Type B pancreatic cell (in vitro differentiated cells): ENCODE results near the gene CARD9. TPM values are rescaled to one million over a fixed set of nuclear protein-coding genes. Genes with fewer than 3 reads are reported as not detected.

Experiments used
- DNase-seq: peaks from one replicate; pipeline ENCODE4 v3.0.0; 2021; ENCODE audit warnings: mixed read lengths; ENCODE audit not compliant: unreplicated experiment; ENCODE audit errors: extremely low spot score
- H3K27ac Mint-ChIP-seq: 2 replicates; pipeline ENCODE4 v1.8.0; 2021; ENCODE audit warnings: mild to moderate bottlenecking, mixed read lengths
- H3K27me3 Mint-ChIP-seq: 2 replicates; pipeline ENCODE4 v1.8.0; 2021; ENCODE audit warnings: mixed read lengths
- H3K36me3 Mint-ChIP-seq: 2 replicates; pipeline ENCODE4 v1.8.0; 2021; ENCODE audit warnings: mixed read lengths
- H3K4me1 Mint-ChIP-seq: one replicate; pipeline ENCODE4 v1.8.0; 2021; ENCODE audit warnings: mixed read lengths; ENCODE audit not compliant: unreplicated experiment
- H3K4me3 Mint-ChIP-seq: 2 replicates; pipeline ENCODE4 v1.8.0; 2021; ENCODE audit warnings: mild to moderate bottlenecking, mixed read lengths
- H3K9me3 Mint-ChIP-seq: 2 replicates; pipeline ENCODE4 v1.8.0; 2021; ENCODE audit warnings: mixed read lengths
- total RNA-seq: library from RNA; stranded (reverse); gene quantifications from 2 replicates; pipeline ENCODE4 v1.2.1, GENCODE V29; 2021; ENCODE audit warnings: low replicate concordance
- TF ChIP-seq, protein P1 (sequence below): fragments of 200-600 bp; sonication (generic); conservative IDR thresholded peaks from 2 replicates; pipeline ENCODE4 v1.5.0; 2021; ENCODE audit warnings: antibody characterized with exemption, mild to moderate bottlenecking

The CARD9 gene
- total RNA-seq, 1 donor from 2014 or later: 2.6 TPM

DNA sequence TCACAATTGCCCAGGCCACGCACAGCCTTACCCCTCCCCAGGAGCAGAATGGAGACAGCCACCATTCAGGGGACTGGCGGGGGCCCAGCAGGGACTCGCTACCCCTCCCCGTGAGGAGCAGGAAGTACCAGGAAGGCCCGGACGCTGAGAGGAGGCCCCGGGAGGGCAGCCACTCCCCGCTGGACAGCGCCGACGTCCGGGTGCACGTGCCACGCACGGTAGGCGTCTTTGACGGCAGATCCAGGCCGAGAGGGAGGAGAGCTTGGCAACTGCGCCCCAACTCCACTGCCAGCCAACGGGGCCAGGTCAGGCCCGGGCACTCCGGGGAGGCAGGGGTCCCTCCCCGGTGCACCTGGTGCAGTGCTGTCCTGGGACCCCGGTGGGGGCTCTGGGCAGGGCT, 23.9 kb downstream of the CARD9 start:
- no peak for DNase-seq
- Mint-ChIP-seq H3K27ac (no peak overlapping the region), H3K4me3 (no peak overlapping the region), H3K36me3 (no peaks in the 10 kb centered on the region), H3K4me1 (no peaks in the 10 kb centered on the region), H3K27me3 (no peaks in the 10 kb centered on the region), H3K9me3 (no peaks in the 10 kb centered on the region)
- TF ChIP-seq, protein P1, sequence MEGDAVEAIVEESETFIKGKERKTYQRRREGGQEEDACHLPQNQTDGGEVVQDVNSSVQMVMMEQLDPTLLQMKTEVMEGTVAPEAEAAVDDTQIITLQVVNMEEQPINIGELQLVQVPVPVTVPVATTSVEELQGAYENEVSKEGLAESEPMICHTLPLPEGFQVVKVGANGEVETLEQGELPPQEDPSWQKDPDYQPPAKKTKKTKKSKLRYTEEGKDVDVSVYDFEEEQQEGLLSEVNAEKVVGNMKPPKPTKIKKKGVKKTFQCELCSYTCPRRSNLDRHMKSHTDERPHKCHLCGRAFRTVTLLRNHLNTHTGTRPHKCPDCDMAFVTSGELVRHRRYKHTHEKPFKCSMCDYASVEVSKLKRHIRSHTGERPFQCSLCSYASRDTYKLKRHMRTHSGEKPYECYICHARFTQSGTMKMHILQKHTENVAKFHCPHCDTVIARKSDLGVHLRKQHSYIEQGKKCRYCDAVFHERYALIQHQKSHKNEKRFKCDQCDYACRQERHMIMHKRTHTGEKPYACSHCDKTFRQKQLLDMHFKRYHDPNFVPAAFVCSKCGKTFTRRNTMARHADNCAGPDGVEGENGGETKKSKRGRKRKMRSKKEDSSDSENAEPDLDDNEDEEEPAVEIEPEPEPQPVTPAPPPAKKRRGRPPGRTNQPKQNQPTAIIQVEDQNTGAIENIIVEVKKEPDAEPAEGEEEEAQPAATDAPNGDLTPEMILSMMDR: no peak

DNA sequence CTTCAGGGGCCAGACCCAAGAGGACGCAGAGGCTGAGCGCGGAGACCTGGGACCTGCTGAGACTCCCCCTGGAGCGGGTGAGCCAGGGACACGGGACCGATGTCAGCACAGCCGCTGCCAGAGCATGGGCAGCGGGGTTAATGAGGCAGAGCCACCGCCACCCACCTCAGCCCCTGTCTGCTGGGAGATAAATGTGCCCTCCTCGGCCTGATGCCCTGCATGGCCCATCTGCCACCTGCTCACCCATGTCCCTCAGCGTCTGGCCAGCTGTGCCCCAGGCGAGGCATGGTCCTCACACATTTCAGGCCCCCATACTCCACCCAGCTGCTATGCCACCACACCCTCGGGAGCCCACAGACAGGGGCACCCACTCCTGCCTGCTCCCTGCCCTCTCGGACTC, 24.8 kb downstream of the CARD9 start:
- no peak overlapping the region for H3K4me3 Mint-ChIP-seq
- no peaks in the 10 kb centered on the region for H3K27me3 Mint-ChIP-seq
- TF ChIP-seq, protein P1: no peak
- no peak overlapping the region for H3K27ac Mint-ChIP-seq
- H3K9me3 Mint-ChIP-seq: no peaks in the 10 kb centered on the region
- DNase-seq: no peak
- H3K36me3 Mint-ChIP-seq: no peaks in the 10 kb centered on the region
- H3K4me1 Mint-ChIP-seq: no peaks in the 10 kb centered on the region

DNA sequence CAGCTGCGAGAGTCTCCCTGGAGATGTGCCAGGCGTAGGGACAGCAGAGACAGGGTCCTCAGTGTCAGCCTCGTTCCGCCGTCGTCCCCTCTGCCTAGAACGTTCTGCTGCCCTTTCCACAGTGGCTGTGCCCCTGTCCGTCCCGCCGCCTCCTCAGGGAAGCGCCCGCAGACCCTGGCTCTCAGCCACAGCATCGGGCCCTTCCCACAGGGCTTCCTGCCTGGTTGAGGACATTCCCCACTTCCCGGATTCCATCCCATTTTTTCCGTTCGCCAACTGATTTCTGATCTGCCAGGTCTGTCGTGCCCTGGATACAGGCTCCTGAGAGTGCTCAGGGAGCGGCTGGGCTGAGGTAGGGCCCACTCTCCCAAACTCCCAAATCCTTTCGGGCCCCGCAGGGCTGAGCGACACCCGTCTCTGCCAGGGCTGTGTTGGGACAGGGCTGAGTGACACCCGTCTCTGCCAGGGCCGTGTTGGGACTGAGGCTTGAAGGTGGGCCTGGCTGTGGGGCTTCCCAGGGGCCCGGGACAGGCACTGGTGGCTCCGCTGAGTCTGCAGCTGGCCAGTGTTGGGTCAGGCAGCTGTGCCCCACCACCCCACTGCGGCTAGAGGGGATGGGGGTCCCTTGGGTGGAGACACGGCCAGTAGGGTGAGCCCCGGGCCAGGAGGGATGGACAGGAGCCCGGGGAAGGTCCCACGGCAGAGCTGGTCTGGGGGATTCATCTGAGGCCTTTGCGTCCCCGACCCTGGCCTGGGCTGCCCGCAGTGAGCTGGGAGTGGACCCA, 25.8 kb downstream of the CARD9 start:
- Mint-ChIP-seq H3K9me3 (no peaks in the 10 kb centered on the region), H3K27ac (no peak overlapping the region), H3K4me1 (no peaks in the 10 kb centered on the region), H3K4me3 (no peak overlapping the region), H3K36me3 (no peaks in the 10 kb centered on the region), H3K27me3 (no peaks in the 10 kb centered on the region)
- no peak for DNase-seq
- TF ChIP-seq, protein P1: no peak

DNA sequence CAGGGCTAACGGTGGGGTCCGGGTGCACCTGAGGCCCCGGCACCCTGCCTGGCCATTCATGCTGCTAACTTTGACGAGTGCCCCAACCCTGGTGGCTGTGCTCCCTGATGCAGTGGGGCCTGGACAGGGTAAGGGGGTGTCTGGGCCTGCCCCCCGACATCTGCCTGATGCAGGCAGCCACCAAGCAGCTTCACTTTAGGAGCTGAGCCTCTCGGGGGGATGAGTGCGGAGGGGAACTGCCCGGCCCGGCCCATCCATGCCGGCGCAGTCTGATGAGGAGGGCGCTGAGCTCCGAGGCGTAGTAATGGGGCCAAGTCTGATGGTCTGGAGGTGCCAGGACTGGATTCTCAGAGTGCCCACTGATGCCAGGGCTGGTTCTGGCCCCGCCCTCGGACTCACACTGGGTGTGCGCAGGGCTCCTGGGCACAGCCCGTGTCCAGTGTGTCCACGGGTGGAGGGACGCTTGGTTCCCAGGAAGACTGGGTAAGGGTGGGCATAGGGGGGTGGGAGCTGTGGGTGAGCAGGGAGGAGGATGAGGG, 26.5 kb downstream of the CARD9 start:
- H3K27ac Mint-ChIP-seq: no peak overlapping the region
- H3K9me3 Mint-ChIP-seq: no peaks in the 10 kb centered on the region
- H3K36me3 Mint-ChIP-seq: no peaks in the 10 kb centered on the region
- no peaks in the 10 kb centered on the region for H3K27me3 Mint-ChIP-seq
- H3K4me3 Mint-ChIP-seq: no peak overlapping the region
- DNase-seq: no peak
- TF ChIP-seq, protein P1: no peak
- H3K4me1 Mint-ChIP-seq: no peaks in the 10 kb centered on the region

DNA sequence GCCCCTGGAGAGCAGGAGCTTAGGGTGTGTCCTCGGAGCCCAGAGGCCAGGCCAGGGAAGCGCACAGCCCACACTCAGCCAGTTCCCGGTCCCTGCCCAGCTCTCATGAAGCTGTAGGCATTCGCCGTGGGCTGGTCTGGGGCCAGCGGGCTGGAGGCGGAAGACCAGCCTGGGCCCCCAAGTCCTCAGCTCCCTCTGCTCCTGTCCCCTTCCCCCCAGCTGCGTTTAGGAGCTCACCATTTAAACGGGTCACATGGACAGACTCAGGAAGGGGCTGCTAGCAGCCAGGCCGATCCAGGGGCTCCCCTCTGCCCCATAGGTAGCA, 27.4 kb downstream of the CARD9 start:
- H3K36me3 Mint-ChIP-seq: no peaks in the 10 kb centered on the region
- H3K27ac Mint-ChIP-seq: no peak overlapping the region
- H3K27me3 Mint-ChIP-seq: no peaks in the 10 kb centered on the region
- no peak for DNase-seq
- no peak overlapping the region for H3K4me3 Mint-ChIP-seq
- TF ChIP-seq, protein P1: no peak
- no peaks in the 10 kb centered on the region for H3K4me1 Mint-ChIP-seq
- H3K9me3 Mint-ChIP-seq: no peaks in the 10 kb centered on the region
